SK-N-MC (cell line): ENCODE measurements around the gene PPP1R37.

Experiments used
- EZH2 ChIP-seq: fragments of 200-600 bp; sonication (generic); IDR thresholded peaks from one replicate; pipeline ENCODE4 v1.6.1; 2017; ENCODE audit warnings: antibody characterized with exemption
- FOXP2 ChIP-seq: optimal IDR thresholded peaks from 2 replicates; pipeline ENCODE3; 2011; ENCODE audit warnings: mild to moderate bottlenecking, moderate library complexity; ENCODE audit not compliant: insufficient read depth; ENCODE audit errors: extremely low read length, control extremely low read depth
- POLR2AphosphoS5 ChIP-seq: IDR thresholded peaks from 2 replicates; pipeline ENCODE4 v1.6.1; 2012; ENCODE audit warnings: mild to moderate bottlenecking, low read depth, low read length, borderline replicate concordance

DNA sequence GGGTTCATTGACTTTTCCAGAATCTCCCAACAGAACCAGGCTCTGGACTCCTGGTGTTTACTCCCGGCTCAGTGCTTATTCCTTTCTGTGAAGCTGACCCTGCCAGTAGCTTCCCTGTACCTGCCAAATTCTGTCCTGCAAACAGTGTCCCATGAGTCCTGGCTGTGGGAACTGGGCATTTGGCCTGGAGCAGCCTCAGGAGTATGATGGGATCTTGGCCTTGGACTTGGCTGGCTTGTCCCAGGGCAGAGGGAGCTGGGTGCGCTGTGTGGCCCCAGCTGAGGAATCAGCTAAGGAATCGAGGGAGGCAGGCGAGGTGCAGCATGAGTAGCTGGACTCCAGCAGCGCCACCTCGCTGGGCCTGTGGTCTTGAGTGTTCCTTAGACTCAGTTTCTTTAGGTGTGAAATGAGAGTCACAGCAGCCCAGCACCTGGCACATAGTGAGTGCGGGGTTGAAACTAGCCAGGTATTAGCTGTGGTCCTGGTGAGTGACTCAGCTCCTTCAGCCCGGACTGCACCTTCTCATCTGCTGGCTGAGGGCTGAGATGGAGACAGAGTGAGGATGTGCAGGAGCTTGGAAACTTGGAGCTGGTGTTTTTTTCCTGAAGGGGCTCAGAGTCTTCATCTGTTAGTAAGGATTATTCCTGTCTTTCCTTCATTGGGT lies 43.8 kb upstream of the PPP1R37 start:
- TF ChIP-seq POLR2AphosphoS5 (no peak), EZH2 (no peak), FOXP2 (no peak)
